ENCODE results near the gene KIF25.
"Not testable (repeated sequence)": the region's sequence is repeated elsewhere in the genome, so short reads cannot be mapped to it uniquely, and the experiment has no call there.

KIF25 gene

GRCh38 chr6:168071620-168072019 lies 74.1 kb downstream of the KIF25 start:
- peak; percentile 90 for DNase-seq (ENCODE audit: low spot score)

- DNase-seq (ENCODE audit: low spot score), result no peak
Observed at GRCh38 chr6:168072261-168072660, 74.8 kb downstream of the KIF25 start.

GRCh38 chr6:168072730-168073129 lies 75.3 kb downstream of the KIF25 start:
- DNase-seq (ENCODE audit: low spot score), result no peak

GRCh38 chr6:168073937-168074730 lies 76.7 kb downstream of the KIF25 start:
- no peak for DNase-seq (ENCODE audit: low spot score)

- no peak for DNase-seq (ENCODE audit: low spot score)
Observed at GRCh38 chr6:168075216-168075615, 77.7 kb downstream of the KIF25 start.

GRCh38 chr6:168075787-168076202 lies 78.3 kb downstream of the KIF25 start:
- DNase-seq (ENCODE audit: low spot score), result no peak

GRCh38 chr6:168077401-168077800 lies 79.9 kb downstream of the KIF25 start:
- DNase-seq (ENCODE audit: low spot score), result not testable (repeated sequence)

GRCh38 chr6:168078175-168078942 lies 80.9 kb downstream of the KIF25 start:
- no peak for DNase-seq (ENCODE audit: low spot score)

GRCh38 chr6:168078943-168079405 lies 81.5 kb downstream of the KIF25 start, which contains the start of gene FRMD1:
TSS of gene FRMD1 (minus strand) at chr6:168079212. CDS start at chr6:168079094, 118 bp downstream.
- peak; percentile 64 for DNase-seq (ENCODE audit: low spot score)

- DNase-seq (ENCODE audit: low spot score), result no peak
Observed at GRCh38 chr6:168080393-168081077, 83.1 kb downstream of the KIF25 start.

GRCh38 chr6:168081858-168082546 lies 84.5 kb downstream of the KIF25 start:
- no peak for DNase-seq (ENCODE audit: low spot score)

GRCh38 chr6:168082860-168083513 lies 85.5 kb downstream of the KIF25 start:
- no peak for DNase-seq (ENCODE audit: low spot score)

GRCh38 chr6:168083514-168083885 lies 86.0 kb downstream of the KIF25 start:
- DNase-seq (ENCODE audit: low spot score), result no peak

- DNase-seq (ENCODE audit: low spot score), result no peak
Observed at GRCh38 chr6:168084465-168085160, 87.1 kb downstream of the KIF25 start.

- no peak for DNase-seq (ENCODE audit: low spot score)
Observed at GRCh38 chr6:168086066-168086465, 88.6 kb downstream of the KIF25 start.

- no peak for DNase-seq (ENCODE audit: low spot score)
Observed at GRCh38 chr6:168086616-168087015, 89.1 kb downstream of the KIF25 start.

- no peak for DNase-seq (ENCODE audit: low spot score)
Observed at GRCh38 chr6:168087436-168088160, 90.1 kb downstream of the KIF25 start.

GRCh38 chr6:168088161-168089053 lies 90.9 kb downstream of the KIF25 start:
- peak; percentile 77 for DNase-seq (ENCODE audit: low spot score)

All from HuH-7.5 (cell line).